Caco-2 (cell line): Measurements from ENCODE around the gene CREB3L1. TPM values are rescaled to one million over a fixed set of nuclear protein-coding genes. Genes with fewer than 3 reads are reported as not detected.
A peak's percentile ranks its signal among the peaks of the same experiment; 100 is the strongest.

Source experiments
- BruUV-seq: library from RNA; stranded (reverse); fragments of 400-500 nt; replicated peaks from 2 replicates; lab custom pipeline; 2021; lab: Mats Ljungman, UMichigan
- CTCF ChIA-PET: fragments of 300-600 bp; sonication (Branson Sonifier 250); formaldehyde crosslinking; loops from one replicate; lab custom pipeline; 2022; ENCODE audit warnings: antibody characterized with exemption; lab: Charles Lee
- POLR2A ChIA-PET: fragments of 300-600 bp; sonication (Branson Sonifier 250); formaldehyde crosslinking; loops from one replicate; lab custom pipeline; 2022; ENCODE audit warnings: antibody characterized with exemption; lab: Charles Lee
- DNase-seq, 2 experiments: peaks; one replicate each; pipeline versions ENCODE4 v3.0.0 to v3.0.0-alpha.2; 2020 to 2022
- H3K27me3 ChIP-seq: replicated peaks from 2 replicates; pipeline ENCODE4 v1.6.0; 2011; ENCODE audit warnings: low read length; ENCODE audit not compliant: control insufficient read depth, insufficient read depth
- H3K36me3 ChIP-seq: 2 replicates; pipeline ENCODE4 v1.5.1; 2011; ENCODE audit warnings: low read length; ENCODE audit not compliant: control insufficient read depth, insufficient read depth
- H3K4me1 ChIP-seq: fragments of 250-450 bp; sonication (Bioruptor Pico); 2 replicates; pipeline ENCODE4 v1.5.1; 2020; ENCODE audit warnings: mild to moderate bottlenecking
- H3K4me3 ChIP-seq: 2 replicates; pipeline ENCODE4 v1.5.1; 2011; ENCODE audit warnings: low read depth, mild to moderate bottlenecking, control low read depth, low read length
- H3K9me3 ChIP-seq: fragments of 250-450 bp; sonication (Bioruptor Pico); 2 replicates; pipeline ENCODE4 v1.5.1; 2020; ENCODE audit warnings: mild to moderate bottlenecking, moderate library complexity
- H3K27ac Mint-ChIP-seq: one replicate; pipeline ENCODE4 v1.8.0; 2022; ENCODE audit warnings: mixed read lengths; ENCODE audit not compliant: unreplicated experiment
- H3K27me3 Mint-ChIP-seq: one replicate; pipeline ENCODE4 v1.8.0; 2022; ENCODE audit warnings: mixed read lengths; ENCODE audit not compliant: insufficient read depth, unreplicated experiment
- H3K36me3 Mint-ChIP-seq: one replicate; pipeline ENCODE4 v1.8.0; 2022; ENCODE audit warnings: mild to moderate bottlenecking, mixed read lengths; ENCODE audit not compliant: insufficient read depth, unreplicated experiment
- H3K4me1 Mint-ChIP-seq: one replicate; pipeline ENCODE4 v1.8.0; 2022; ENCODE audit warnings: low read depth, mixed read lengths; ENCODE audit not compliant: unreplicated experiment
- H3K4me3 Mint-ChIP-seq: one replicate; pipeline ENCODE4 v1.8.0; 2022; ENCODE audit warnings: mild to moderate bottlenecking, moderate library complexity, mixed read lengths; ENCODE audit not compliant: unreplicated experiment
- H3K9me3 Mint-ChIP-seq: one replicate; pipeline ENCODE4 v1.8.0; 2022; ENCODE audit warnings: mixed read lengths; ENCODE audit not compliant: unreplicated experiment
- intact Hi-C: fragments of 100-400 bp; cut with micrococcal nuclease; formaldehyde crosslinking; loops from one replicate; pipeline ENCODE4 v1.10.0; 2022; ENCODE audit not compliant: unreplicated experiment
- total RNA-seq: library from RNA; stranded (reverse); gene quantifications from 2 replicates; pipeline ENCODE4 v1.2.3, GENCODE V29; 2022
- TF ChIP-seq, protein P1 (sequence below), 2 experiments: fragments of 200-600 bp in 1 of 2; IDR thresholded peaks; 1 replicate in 1 of 2; 2 replicates in 1 of 2; pipeline versions ENCODE4 v1.5.1 to v1.8.0; 2011 to 2022; ENCODE audit warnings: antibody characterized with exemption in 1 of 2, control low read depth in 1 of 2, inconsistent platforms in 1 of 2, low read depth in 1 of 2, low read length in 1 of 2, mild to moderate bottlenecking in 1 of 2, moderate library complexity in 1 of 2; ENCODE audit not compliant: insufficient read depth in 1 of 2, severe bottlenecking in 1 of 2, unreplicated experiment in 1 of 2

The CREB3L1 gene
- total RNA-seq, 1 experiment from 2014 or later = 24.9 TPM

DNA sequence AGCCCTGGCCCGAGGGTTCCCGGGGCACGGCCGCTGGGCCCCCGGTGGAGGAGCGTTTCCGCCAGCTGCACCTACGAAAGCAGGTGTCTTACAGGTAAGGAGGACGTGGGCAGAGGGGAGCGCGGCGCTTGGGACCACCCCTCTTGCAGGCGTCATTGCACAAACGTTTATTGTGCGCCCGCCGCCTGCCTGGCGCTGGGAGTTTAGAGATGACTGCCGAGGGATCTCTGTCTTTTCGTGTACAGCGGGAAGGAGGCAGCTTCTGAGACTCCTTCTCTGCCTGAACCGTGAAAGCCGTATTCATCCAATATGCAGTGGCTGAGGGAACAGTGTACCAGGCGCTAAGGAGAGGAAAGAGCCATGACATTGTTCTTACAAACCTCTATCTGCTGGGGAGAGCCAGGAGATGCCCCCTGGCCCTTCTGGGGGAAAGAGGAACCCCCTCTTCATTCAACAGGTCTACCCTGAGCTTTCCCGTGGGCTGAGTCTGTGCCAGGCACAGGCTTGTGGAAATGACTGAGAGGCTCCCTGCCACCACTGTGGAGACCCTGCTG, 56.0 kb downstream of the CREB3L1 start:
- Mint-ChIP-seq H3K9me3 (no peaks in the 10 kb centered on the region), H3K4me3 (peak overlapping the region; percentile 58), H3K4me1 (no peaks in the 10 kb centered on the region), H3K27ac (no peak overlapping the region), H3K36me3 (no peaks in the 10 kb centered on the region), H3K27me3 (peaks cover 15% of the 10 kb centered on the region)
- ChIA-PET CTCF (interaction anchor here (0.6 to 1.0 kb wide), 3 partner anchors 14 to 488 kb away, joined by 3 to 4 read pairs (median 3); partner anchors contain the start of gene DGKZ), POLR2A (no interaction called here)
- no peak for DNase-seq
- peak overlapping the region; percentile 42; the same call in 1 of the 2 replicates for H3K4me3 ChIP-seq
- BruUV-seq = no TSS peak
- no peaks in the 10 kb centered on the region for H3K9me3 ChIP-seq
- H3K4me1 ChIP-seq = peaks cover under 1% of the 10 kb centered on the region; the same call in 1 of the 2 replicates
- no peaks in the 10 kb centered on the region for H3K36me3 ChIP-seq
- H3K27me3 ChIP-seq = peaks cover 4% of the 10 kb centered on the region
- TF ChIP-seq, protein P1, sequence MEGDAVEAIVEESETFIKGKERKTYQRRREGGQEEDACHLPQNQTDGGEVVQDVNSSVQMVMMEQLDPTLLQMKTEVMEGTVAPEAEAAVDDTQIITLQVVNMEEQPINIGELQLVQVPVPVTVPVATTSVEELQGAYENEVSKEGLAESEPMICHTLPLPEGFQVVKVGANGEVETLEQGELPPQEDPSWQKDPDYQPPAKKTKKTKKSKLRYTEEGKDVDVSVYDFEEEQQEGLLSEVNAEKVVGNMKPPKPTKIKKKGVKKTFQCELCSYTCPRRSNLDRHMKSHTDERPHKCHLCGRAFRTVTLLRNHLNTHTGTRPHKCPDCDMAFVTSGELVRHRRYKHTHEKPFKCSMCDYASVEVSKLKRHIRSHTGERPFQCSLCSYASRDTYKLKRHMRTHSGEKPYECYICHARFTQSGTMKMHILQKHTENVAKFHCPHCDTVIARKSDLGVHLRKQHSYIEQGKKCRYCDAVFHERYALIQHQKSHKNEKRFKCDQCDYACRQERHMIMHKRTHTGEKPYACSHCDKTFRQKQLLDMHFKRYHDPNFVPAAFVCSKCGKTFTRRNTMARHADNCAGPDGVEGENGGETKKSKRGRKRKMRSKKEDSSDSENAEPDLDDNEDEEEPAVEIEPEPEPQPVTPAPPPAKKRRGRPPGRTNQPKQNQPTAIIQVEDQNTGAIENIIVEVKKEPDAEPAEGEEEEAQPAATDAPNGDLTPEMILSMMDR (IDR thresholded peaks at IDR 0.05; ENCODE audit: insufficient read depth in 1 of 2, low read depth in 1 of 2, low read length in 1 of 2, severe bottlenecking in 1 of 2, unreplicated experiment in 1 of 2) = no peak
- intact Hi-C loops = no loop called here

GRCh38 chr11:46334211-46334610, 56.7 kb downstream of the CREB3L1 start:
- H3K9me3 ChIP-seq = no peaks in the 10 kb centered on the region
- TF ChIP-seq, protein P1 (IDR thresholded peaks at IDR 0.05; ENCODE audit: insufficient read depth in 1 of 2, low read depth in 1 of 2, low read length in 1 of 2, severe bottlenecking in 1 of 2, unreplicated experiment in 1 of 2) = no peak
- intact Hi-C loops = no loop called here
- Mint-ChIP-seq H3K27ac (no peak overlapping the region), H3K27me3 (peaks cover 15% of the 10 kb centered on the region), H3K36me3 (no peaks in the 10 kb centered on the region), H3K9me3 (no peaks in the 10 kb centered on the region), H3K4me1 (no peaks in the 10 kb centered on the region), H3K4me3 (no peak overlapping the region)
- H3K27me3 ChIP-seq = peaks cover 4% of the 10 kb centered on the region
- H3K4me3 ChIP-seq = no peak overlapping the region
- ChIA-PET CTCF (no interaction called here), POLR2A (no interaction called here)
- no TSS peak for BruUV-seq
- H3K4me1 ChIP-seq = peaks cover 8% of the 10 kb centered on the region
- H3K36me3 ChIP-seq = no peaks in the 10 kb centered on the region
- no peak for DNase-seq

- peaks cover 4% of the 10 kb centered on the region for H3K27me3 ChIP-seq
- Mint-ChIP-seq H3K9me3 (no peaks in the 10 kb centered on the region), H3K27me3 (peaks cover 11% of the 10 kb centered on the region), H3K4me3 (no peak overlapping the region), H3K4me1 (no peaks in the 10 kb centered on the region), H3K36me3 (no peaks in the 10 kb centered on the region), H3K27ac (no peak overlapping the region)
- peaks cover 10% of the 10 kb centered on the region for H3K4me1 ChIP-seq
- no TSS peak for BruUV-seq
- intact Hi-C loops = no loop called here
- no peak for DNase-seq
- H3K36me3 ChIP-seq = no peaks in the 10 kb centered on the region
- POLR2A ChIA-PET = no interaction called here
- no peaks in the 10 kb centered on the region for H3K9me3 ChIP-seq
- H3K4me3 ChIP-seq = no peak overlapping the region
- TF ChIP-seq, protein P1 (IDR thresholded peaks at IDR 0.05; ENCODE audit: insufficient read depth in 1 of 2, low read depth in 1 of 2, low read length in 1 of 2, severe bottlenecking in 1 of 2, unreplicated experiment in 1 of 2) = no peak
- CTCF ChIA-PET = interaction anchor here (0.6 kb wide), 1 partner anchor 126 kb away, joined by 4 read pairs; no protein-coding TSS in a partner anchor
Measured at GRCh38 chr11:46335271-46335670, 57.8 kb downstream of the CREB3L1 start.
